Muscle of leg (tissue), 11 donors: ENCODE results near the gene EXOSC2. TPM values are rescaled to one million over a fixed set of nuclear protein-coding genes. Genes with fewer than 3 reads are reported as not detected.

ENCODE experiments used
- DNase-seq: peaks from one replicate; pipeline ENCODE4 v3.0.0; 2013
- H3K27ac ChIP-seq: one replicate; pipeline ENCODE4 v1.5.1; 2013; ENCODE audit warnings: mild to moderate bottlenecking, low read length, control low read depth
- H3K27me3 ChIP-seq: one replicate; pipeline ENCODE4 v1.6.1; 2013; ENCODE audit warnings: low read length; ENCODE audit not compliant: control insufficient read depth, insufficient read depth
- H3K36me3 ChIP-seq: one replicate; pipeline ENCODE4 v1.6.1; 2013; ENCODE audit warnings: low read length; ENCODE audit not compliant: control insufficient read depth, insufficient read depth
- H3K4me1 ChIP-seq: one replicate; pipeline ENCODE4 v1.6.1; 2013; ENCODE audit warnings: low read length; ENCODE audit not compliant: control insufficient read depth, insufficient read depth
- H3K4me3 ChIP-seq: one replicate; pipeline ENCODE4 v1.5.1; 2013; ENCODE audit warnings: low read length, control low read depth
- H3K9me3 ChIP-seq: replicated peaks from 2 replicates; pipeline ENCODE4 v1.6.1; 2013; ENCODE audit warnings: low read depth, low read length; ENCODE audit not compliant: control insufficient read depth
- WGBS: methylation state at CpG from one replicate; pipeline ENCODE4 v1.1.5; 2013; ENCODE audit warnings: missing lambda C conversion rate; ENCODE audit not compliant: insufficient coverage; 5-methylcytosine and 5-hydroxymethylcytosine counted together
- polyA plus RNA-seq, 8 donors: library from polyadenylated mRNA; unstranded; fragments of 120-200 nt; gene quantifications; one replicate each; pipeline versions ENCODE4 v1.2.1 to v1.2.3, GENCODE V29; 2013; ENCODE audit warnings: inconsistent platforms in 1 of 8, low replicate concordance in 1 of 8; ENCODE audit not compliant: insufficient read length in 8 of 8, insufficient read depth in 1 of 8
- total RNA-seq: library from RNA; stranded (reverse); fragments of 120-200 nt; gene quantifications from one replicate; pipeline ENCODE4 v1.2.4, GENCODE V29; 2013

Gene EXOSC2
- total and polyA plus RNA-seq, 9 donors: 22.9 to 30.3 (median 25.6) TPM

- Histone ChIP-seq H3K4me3 (no peak overlapping the region), H3K9me3 (no peaks in the 10 kb centered on the region), H3K4me1 (no peaks in the 10 kb centered on the region), H3K27me3 (no peaks in the 10 kb centered on the region), H3K36me3 (peaks cover 6% of the 10 kb centered on the region), H3K27ac (no peak overlapping the region)
- no peak for DNase-seq
- 100% methylated on average over 2 of the region's 5 CpGs for WGBS
These were observed 52.2 kb downstream of the EXOSC2 start for GRCh38 chr9:130745829-130746228.

- no peaks in the 10 kb centered on the region for H3K27me3 ChIP-seq
- peaks cover 4% of the 10 kb centered on the region for H3K36me3 ChIP-seq
- no peak overlapping the region for H3K27ac ChIP-seq
- WGBS: 100% methylated on average over 1 of the region's 3 CpGs
- no peaks in the 10 kb centered on the region for H3K9me3 ChIP-seq
- H3K4me3 ChIP-seq: no peak overlapping the region
- no peak for DNase-seq
- no peaks in the 10 kb centered on the region for H3K4me1 ChIP-seq
These were observed 53.0 kb downstream of the EXOSC2 start for GRCh38 chr9:130746434-130747212.

GRCh38 chr9:130751631-130752355 lies 58.2 kb downstream of the EXOSC2 start:
- H3K36me3 ChIP-seq: no peaks in the 10 kb centered on the region
- no peak overlapping the region for H3K27ac ChIP-seq
- H3K27me3 ChIP-seq: no peaks in the 10 kb centered on the region
- no peak for DNase-seq
- H3K4me1 ChIP-seq: peaks cover 2% of the 10 kb centered on the region
- no CpG with 5 or more reads among the region's 7 CpGs for WGBS
- H3K4me3 ChIP-seq: no peak overlapping the region
- H3K9me3 ChIP-seq: no peaks in the 10 kb centered on the region

Other genes starting within 250 kb of the EXOSC2 start
- gene ASS1, start 248.8 kb upstream of the EXOSC2 start, total RNA-seq: 59.9 TPM
- 10 to 100 TPM; 36.4 to 72.7 (median 50.1) TPM for gene ASS1, start 248.8 kb upstream of the EXOSC2 start, polyA plus RNA-seq
- 27.4 TPM for gene FUBP3, start 114.2 kb upstream of the EXOSC2 start, total RNA-seq
- 10 to 100 TPM; 37.2 to 51.2 (median 44.7) TPM for gene FUBP3, start 114.2 kb upstream of the EXOSC2 start, polyA plus RNA-seq
- not detected for gene PRDM12, start 29.2 kb upstream of the EXOSC2 start, total RNA-seq
- not detected for gene PRDM12, start 29.2 kb upstream of the EXOSC2 start, polyA plus RNA-seq
- gene ABL1, start 141.5 kb downstream of the EXOSC2 start, total RNA-seq: 27.0 TPM
- gene ABL1, start 141.5 kb downstream of the EXOSC2 start, polyA plus RNA-seq: 10 to 100 TPM; 47.2 to 81.7 (median 68.0) TPM
- not detected for gene QRFP, start 203.0 kb downstream of the EXOSC2 start, total RNA-seq
- gene QRFP, start 203.0 kb downstream of the EXOSC2 start, polyA plus RNA-seq: under 1 TPM; 0.27 to 0.66 (median 0.47) TPM
- not detected for gene FIBCD1, start 245.5 kb downstream of the EXOSC2 start, total RNA-seq
- gene FIBCD1, start 245.5 kb downstream of the EXOSC2 start, polyA plus RNA-seq: under 1 TPM in 4 of 8 donors, not detected in 4; 0.04 to 0.13 (median 0.08) TPM